A549 treated with dexamethasone at 1 μM for 4 hours (cell line): Measurements from ENCODE around the gene UGT1A1. TPM values are rescaled to one million over a fixed set of nuclear protein-coding genes. Genes with fewer than 3 reads are reported as not detected.

Experiments
- total RNA-seq: library from RNA; stranded (reverse); fragments of 200-300 nt; extraction: Qiagen RNA extraction; gene quantifications from 5 replicates; pipeline ENCODE4 v1.2.3, GENCODE V29; 2022

The UGT1A1 gene
- total RNA-seq: 0.39 to 1.1 TPM (median 0.87 TPM) in 5 replicates

GRCh38 chr2:233760043-233760442 is at the start of gene UGT1A1:
UGT1A1 (plus strand) TSS chr2:233760270; CDS start chr2:233760288, 18 bp downstream.

DNA sequence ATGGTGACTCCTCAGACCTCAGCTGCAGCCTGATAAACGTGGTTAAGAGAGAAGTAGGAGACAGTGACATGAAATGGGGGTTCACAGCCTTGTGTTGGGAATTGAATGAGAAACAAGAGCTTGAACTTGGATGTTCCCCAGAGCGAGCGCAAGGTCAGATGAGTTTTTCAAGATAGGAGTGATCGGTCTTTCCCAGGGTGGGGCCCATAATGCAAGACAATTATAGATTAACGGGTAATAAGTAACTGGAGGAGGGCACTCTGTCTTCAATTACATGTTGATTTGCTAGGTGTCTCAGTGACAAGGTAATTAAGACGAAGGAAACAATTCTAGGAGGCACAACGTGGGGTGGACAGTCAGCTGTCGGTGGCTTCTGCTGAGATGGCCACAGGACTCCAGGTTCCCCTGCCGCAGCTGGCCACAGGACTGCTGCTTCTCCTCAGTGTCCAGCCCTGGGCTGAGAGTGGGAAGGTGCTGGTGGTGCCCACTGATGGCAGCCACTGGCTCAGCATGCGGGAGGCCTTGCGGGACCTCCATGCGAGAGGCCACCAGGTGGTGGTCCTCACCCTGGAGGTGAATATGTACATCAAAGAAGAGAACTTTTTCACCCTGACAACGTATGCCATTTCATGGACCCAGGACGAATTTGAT is 47.3 kb upstream of the UGT1A1 start, which contains the start of gene UGT1A5:
TSS of gene UGT1A5 (plus strand) at position 297 of the 651 bp plus-strand sequence. CDS start at position 382, 85 bp downstream.

DNA sequence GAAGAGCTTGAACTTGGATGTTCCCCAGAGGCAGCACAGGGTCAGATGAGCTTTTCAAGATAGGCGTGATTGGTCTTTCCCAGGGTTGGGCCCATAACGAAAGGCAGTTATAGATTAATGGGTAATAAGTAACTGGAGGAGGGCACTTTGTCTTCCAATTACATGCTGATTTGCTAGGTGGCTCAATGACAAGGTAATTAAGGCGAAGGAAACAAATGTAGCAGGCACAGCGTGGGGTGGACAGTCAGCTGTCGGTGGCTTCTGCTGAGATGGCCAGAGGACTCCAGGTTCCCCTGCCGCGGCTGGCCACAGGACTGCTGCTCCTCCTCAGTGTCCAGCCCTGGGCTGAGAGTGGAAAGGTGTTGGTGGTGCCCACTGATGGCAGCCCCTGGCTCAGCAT is 41.5 kb upstream of the UGT1A1 start, which contains the start of gene UGT1A4:
TSS of gene UGT1A4 (plus strand) at position 185 of the 400 bp plus-strand sequence. CDS start at position 270, 85 bp downstream.

DNA sequence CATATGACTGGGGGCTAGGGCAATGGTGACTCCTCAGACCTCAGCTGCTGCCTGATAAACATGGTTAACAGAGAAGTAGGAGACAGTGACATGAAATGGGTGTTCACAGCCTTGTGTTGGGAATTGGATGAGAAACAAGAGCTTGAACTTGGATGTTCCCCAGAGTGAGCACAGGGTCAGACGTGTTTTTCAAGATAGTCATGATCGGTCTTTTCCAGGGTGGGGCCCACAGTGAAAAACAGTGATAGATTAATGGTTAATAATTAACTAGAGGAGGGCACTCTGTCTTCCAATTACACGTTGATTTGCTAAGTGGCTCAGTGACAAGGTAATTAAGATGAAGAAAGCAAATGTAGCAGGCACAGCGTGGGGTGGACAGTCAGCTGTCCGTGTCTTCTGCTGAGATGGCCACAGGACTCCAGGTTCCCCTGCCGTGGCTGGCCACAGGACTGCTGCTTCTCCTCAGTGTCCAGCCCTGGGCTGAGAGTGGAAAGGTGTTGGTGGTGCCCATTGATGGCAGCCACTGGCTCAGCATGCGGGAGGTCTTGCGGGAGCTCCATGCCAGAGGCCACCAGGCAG is 31.3 kb upstream of the UGT1A1 start, which contains the start of gene UGT1A3:
TSS of gene UGT1A3 (plus strand) at position 320 of the 579 bp plus-strand sequence. CDS start at position 405, 85 bp downstream.

GRCh38 chr2:233778030-233778429 is 18.0 kb downstream of the UGT1A1 start, which contains the start of gene MROH2A:
MROH2A (plus strand) TSS chr2:233778330; CDS start chr2:233779359, 1,029 bp downstream.

Other genes starting within 250 kb of the UGT1A1 start
- gene USP40, start 193.5 kb upstream of the UGT1A1 start, total RNA-seq: 21.0 to 26.2 TPM (median 24.2 TPM) in 5 replicates
- gene UGT1A8, start 142.6 kb upstream of the UGT1A1 start, total RNA-seq: 0.06 to 0.07 TPM (median 0.06 TPM) in 3 of 5 replicates, not detected in the others
- 0.05 TPM in 1 of 5 replicates, not detected in the others for gene UGT1A10, start 123.8 kb upstream of the UGT1A1 start, total RNA-seq
- 3.9 to 5.2 TPM (median 4.5 TPM) in 5 replicates for gene UGT1A9, start 88.4 kb upstream of the UGT1A1 start, total RNA-seq
- 3.4 to 5.3 TPM (median 3.5 TPM) in 5 replicates for gene UGT1A7, start 78.4 kb upstream of the UGT1A1 start, total RNA-seq
- gene UGT1A6, start 67.4 kb upstream of the UGT1A1 start, total RNA-seq: 1.2 to 1.9 TPM (median 1.4 TPM) in 5 replicates
- gene UGT1A5, start 47.4 kb upstream of the UGT1A1 start, total RNA-seq: 0.06 TPM in 1 of 5 replicates, not detected in the others
- 0.07 TPM in 1 of 5 replicates, not detected in the others for gene UGT1A4, start 41.5 kb upstream of the UGT1A1 start, total RNA-seq
- 0.06 to 0.18 TPM (median 0.11 TPM) in 3 of 5 replicates, not detected in the others for gene UGT1A3, start 31.2 kb upstream of the UGT1A1 start, total RNA-seq
- 0.14 to 0.37 TPM (median 0.30 TPM) in 5 replicates for gene MROH2A, start 18.1 kb downstream of the UGT1A1 start, total RNA-seq
- 51.2 to 56.5 TPM (median 54.7 TPM) in 5 replicates for gene HJURP, start 94.3 kb downstream of the UGT1A1 start, total RNA-seq
- gene TRPM8, start 157.1 kb downstream of the UGT1A1 start, total RNA-seq: 0.18 to 0.36 TPM (median 0.25 TPM) in 5 replicates